H1 (cell line): ENCODE data around the gene BRPF3. TPM values are rescaled to one million over a fixed set of nuclear protein-coding genes. Genes with fewer than 3 reads are reported as not detected.

Experiments used
- CTCF ChIA-PET: fragments of 300-600 bp; sonication (Branson Sonifier 250); formaldehyde crosslinking; loops from one replicate; lab custom pipeline; 2021; ENCODE audit not compliant: partially characterized antibody; lab: Charles Lee
- POLR2A ChIA-PET: fragments of 300-600 bp; sonication (Branson Sonifier 250); formaldehyde crosslinking; loops from one replicate; lab custom pipeline; 2021; ENCODE audit warnings: inconsistent platforms; ENCODE audit not compliant: partially characterized antibody; lab: Charles Lee
- DNase-seq, 2 experiments: peaks; one replicate each; pipeline versions ENCODE4 v3.0.0 to v3.0.0-alpha.2; 2010 to 2022; ENCODE audit warnings: low spot score in 2 of 2, low read depth in 1 of 2, mixed read lengths in 1 of 2
- FAIRE-seq: peaks from 2 replicates; lab custom pipeline; 2011; peaks lifted over from hg19 to GRCh38; lab: Jason Lieb, UNC
- H2AFZ ChIP-seq: 2 replicates; pipeline ENCODE4 v1.8.1; 2012; ENCODE audit warnings: low read length, inconsistent platforms
- H2AK5ac ChIP-seq: 2 replicates; pipeline ENCODE4 v1.6.1; 2013; ENCODE audit warnings: low read depth, low read length
- H2BK120ac ChIP-seq: replicated peaks from 2 replicates; pipeline ENCODE3; 2013; ENCODE audit warnings: low read depth, low read length, inconsistent platforms
- H2BK12ac ChIP-seq: 2 replicates; pipeline ENCODE4 v1.6.1; 2013; ENCODE audit warnings: low read depth, low read length
- H2BK15ac ChIP-seq: 2 replicates; pipeline ENCODE4 v1.6.1; 2013; ENCODE audit warnings: low read length
- H2BK20ac ChIP-seq: 2 replicates; pipeline ENCODE4 v1.6.1; 2013; ENCODE audit warnings: low read length
- H2BK5ac ChIP-seq: 2 replicates; pipeline ENCODE4 v1.6.1; 2013; ENCODE audit warnings: low read depth, low read length
- H3K14ac ChIP-seq: 2 replicates; pipeline ENCODE4 v1.6.1; 2013; ENCODE audit warnings: inconsistent platforms; ENCODE audit not compliant: insufficient read length
- H3K18ac ChIP-seq: 2 replicates; pipeline ENCODE4 v1.6.1; 2013; ENCODE audit warnings: low read length; ENCODE audit errors: extremely low read depth
- H3K23ac ChIP-seq: 2 replicates; pipeline ENCODE4 v1.6.1; 2013; ENCODE audit warnings: inconsistent platforms; ENCODE audit not compliant: insufficient read length
- H3K23me2 ChIP-seq: 2 replicates; pipeline ENCODE4 v1.6.1; 2013; ENCODE audit warnings: low read depth, low read length
- H3K27ac ChIP-seq: 2 replicates; pipeline ENCODE4 v1.6.1; 2011; ENCODE audit warnings: low read depth, low read length, inconsistent platforms
- H3K27me3 ChIP-seq, 4 experiments: replicated peaks in 1 of 4; 1 replicate in 1 of 4; 2 replicates in 3 of 4; pipeline versions ENCODE4 v1.6.1 to v1.8.1; 2011 to 2013; ENCODE audit warnings: low read length in 3 of 4, mild to moderate bottlenecking in 3 of 4, inconsistent platforms in 2 of 4, mixed read lengths in 2 of 4, moderate library complexity in 1 of 4; ENCODE audit not compliant: control insufficient read depth in 3 of 4, insufficient read depth in 3 of 4; ENCODE audit errors: extremely low read depth in 1 of 4
- H3K36me3 ChIP-seq, 4 experiments: 2 replicates each; pipeline versions ENCODE4 v1.6.1 to v1.8.1; 2011 to 2013; ENCODE audit warnings: mild to moderate bottlenecking in 4 of 4, low read length in 3 of 4, moderate library complexity in 2 of 4, control low read depth in 1 of 4, inconsistent platforms in 1 of 4; ENCODE audit not compliant: insufficient read depth in 4 of 4, control insufficient read depth in 2 of 4
- H3K4ac ChIP-seq: replicated peaks from 2 replicates; pipeline ENCODE3; 2013; ENCODE audit warnings: low read length, low read depth, mixed read lengths, inconsistent platforms; ENCODE audit not compliant: insufficient read length
- H3K4me1 ChIP-seq, 4 experiments: replicated peaks in 1 of 4; 1 replicate in 1 of 4; 2 replicates in 3 of 4; pipeline versions ENCODE4 v1.6.1 to v1.8.1; 2011 to 2013; ENCODE audit warnings: low read length in 3 of 4, inconsistent platforms in 2 of 4, mixed read lengths in 1 of 4; ENCODE audit not compliant: insufficient read depth in 4 of 4, control insufficient read depth in 3 of 4
- H3K4me2 ChIP-seq, 2 experiments: 2 replicates each; pipeline versions ENCODE4 v1.6.1 to v1.8.1; 2011 to 2013; ENCODE audit warnings: low read depth in 2 of 2, low read length in 2 of 2, control low read depth in 1 of 2, inconsistent platforms in 1 of 2, mild to moderate bottlenecking in 1 of 2; ENCODE audit not compliant: insufficient read depth in 1 of 2
- H3K4me3 ChIP-seq, 4 experiments: fragments of 200-600, 300-600 bp in 1 of 4; sonication (generic), shearing (Covaris generic), sonication (Bioruptor Twin) in 1 of 4; 2 replicates each; pipeline versions ENCODE4 v1.5.1 to v1.8.1; 2011 to 2016; ENCODE audit warnings: low read length in 4 of 4, low read depth in 3 of 4, control low read depth in 2 of 4, inconsistent platforms in 2 of 4, mild to moderate bottlenecking in 2 of 4, mixed read lengths in 1 of 4, moderate library complexity in 1 of 4; ENCODE audit not compliant: insufficient read depth in 2 of 4; ENCODE audit errors: extremely low read depth in 1 of 4
- H3K56ac ChIP-seq: replicated peaks from 2 replicates; pipeline ENCODE3; 2013; ENCODE audit warnings: low read depth, mild to moderate bottlenecking, mixed read lengths, low read length, inconsistent platforms; ENCODE audit not compliant: insufficient read length
- H3K79me1 ChIP-seq: 2 replicates; pipeline ENCODE4 v1.6.1; 2013; ENCODE audit warnings: low read depth, low read length, control low read depth
- H3K79me2 ChIP-seq, 2 experiments: 2 replicates each; pipeline versions ENCODE4 v1.6.1 to v1.8.1; 2012 to 2013; ENCODE audit warnings: low read length in 2 of 2, mild to moderate bottlenecking in 2 of 2, inconsistent platforms in 1 of 2; ENCODE audit not compliant: insufficient read depth in 2 of 2, control insufficient read depth in 1 of 2
- H3K9ac ChIP-seq, 4 experiments: replicated peaks in 1 of 4; 1 replicate in 1 of 4; 2 replicates in 3 of 4; pipeline versions ENCODE4 v1.6.1 to v1.8.1; 2011 to 2013; ENCODE audit warnings: low read depth in 3 of 4, low read length in 3 of 4, control low read depth in 2 of 4, mild to moderate bottlenecking in 2 of 4, moderate library complexity in 2 of 4, inconsistent platforms in 1 of 4; ENCODE audit errors: extremely low read depth in 1 of 4
- H3K9me3 ChIP-seq, 2 experiments: 2 replicates each; pipeline versions ENCODE4 v1.6.1 to v1.8.1; 2012 to 2013; ENCODE audit warnings: mild to moderate bottlenecking in 2 of 2, moderate library complexity in 2 of 2, control low read depth in 1 of 2, inconsistent platforms in 1 of 2, low read depth in 1 of 2, low read length in 1 of 2, mixed read lengths in 1 of 2; ENCODE audit not compliant: insufficient read depth in 2 of 2
- H4K20me1 ChIP-seq, 2 experiments: replicated peaks in 1 of 2; 2 replicates each; pipeline versions ENCODE3 to v1.8.1; 2011 to 2013; ENCODE audit warnings: inconsistent platforms in 2 of 2, low read length in 2 of 2, mild to moderate bottlenecking in 1 of 2; ENCODE audit not compliant: insufficient read depth in 2 of 2, control insufficient read depth in 1 of 2
- H4K5ac ChIP-seq: 2 replicates; pipeline ENCODE4 v1.6.1; 2013; ENCODE audit warnings: low read length, low read depth, mixed read lengths, inconsistent platforms; ENCODE audit not compliant: insufficient read length
- H4K8ac ChIP-seq: 2 replicates; pipeline ENCODE4 v1.8.0; 2013; ENCODE audit warnings: mild to moderate bottlenecking, moderate library complexity, low read length, inconsistent platforms; ENCODE audit not compliant: insufficient read depth; ENCODE audit errors: extremely low read depth
- H4K91ac ChIP-seq: replicated peaks from 2 replicates; pipeline ENCODE3; 2013; ENCODE audit warnings: low read length, mixed read lengths, inconsistent platforms; ENCODE audit not compliant: insufficient read length
- ATF2 ChIP-seq: IDR thresholded peaks from 2 replicates; pipeline ENCODE4 v1.6.1; 2012; ENCODE audit warnings: low read length, inconsistent platforms
- GTF2F1 ChIP-seq: IDR thresholded peaks from 2 replicates; pipeline ENCODE4 v1.6.1; 2012; ENCODE audit warnings: low read depth, low read length, improper control_type of control experiment, borderline replicate concordance
- RFX5 ChIP-seq: IDR thresholded peaks from 2 replicates; pipeline ENCODE4 v1.6.1; 2011; ENCODE audit warnings: low read depth, low read length, improper control_type of control experiment, borderline replicate concordance
- SIN3A ChIP-seq, 2 experiments: IDR thresholded peaks in 1 of 2; conservative IDR thresholded peaks in 1 of 2; 2 replicates each; pipeline ENCODE4 v1.6.1; 2011 to 2012; ENCODE audit warnings: low read length in 2 of 2, improper control_type of control experiment in 1 of 2, low read depth in 1 of 2, mild to moderate bottlenecking in 1 of 2
- SIX5 ChIP-seq: IDR thresholded peaks from 2 replicates; pipeline ENCODE4 v1.6.1; 2011; ENCODE audit warnings: mild to moderate bottlenecking, low read depth, low read length
- WGBS, 2 experiments: shearing (Covaris generic) in 1 of 2; methylation state at CpG; one replicate each; pipeline versions ENCODE4 v1.1.6 to v1.1.7; 2013 to 2015; ENCODE audit warnings: low lambda C conversion rate in 2 of 2, mixed read lengths in 2 of 2, inconsistent platforms in 1 of 2, low coverage in 1 of 2, missing lambda C conversion rate in 1 of 2; ENCODE audit not compliant: insufficient replicate concordance in 2 of 2, insufficient coverage in 1 of 2, insufficient read length in 1 of 2; ENCODE audit errors: extremely low coverage in 1 of 2, missing lambda C conversion rate in 1 of 2; 5-methylcytosine and 5-hydroxymethylcytosine counted together
- polyA plus RNA-seq, 7 experiments: library from polyadenylated mRNA; depleted of rRNA in 3 of 7; stranded (reverse) in 5 of 7; unstranded in 2 of 7; fragments of >200 nt in 5 of 7; fragments of 200-250 nt in 2 of 7; gene quantifications; 1 replicate in 5 of 7; 2 replicates in 1 of 7; 4 replicates in 1 of 7; pipeline versions ENCODE4 v1.2.1 to v1.2.3, GENCODE V29; 2011 to 2013; ENCODE audit warnings: missing spikeins in 2 of 7, mixed read lengths in 2 of 7
- total RNA-seq: library from RNA; stranded (reverse); fragmentation: NEBNext Ultra II Directional; extraction: Animal tissue kit (Norgen Biotek cat#: 25700); gene quantifications from 2 replicates; pipeline ENCODE4 v1.2.1, GENCODE V29; 2021

The BRPF3 gene
- total and polyA plus RNA-seq, 2 of the 8 experiments (the other 6 are each of a cell fraction or from before 2014, with no cell fraction given) = 26.0 to 37.5 TPM

GRCh38 chr6:36235862-36236261, 39.3 kb downstream of the BRPF3 start:
- Histone ChIP-seq H3K79me2 (no peaks in the 10 kb centered on the region), H2BK12ac (no peak overlapping the region), H3K9me3 (no peaks in the 10 kb centered on the region), H3K18ac (no peak overlapping the region), H4K8ac (no peak overlapping the region), H2AK5ac (no peak overlapping the region), H3K4me2 (no peak overlapping the region), H4K91ac (no peak overlapping the region), H3K4ac (no peak overlapping the region)
- POLR2A ChIA-PET = no interaction called here
- TF ChIP-seq SIN3A (conservative IDR thresholded peaks at IDR 0.05 in 1 of 2, IDR thresholded peaks at IDR 0.05 in 1 of 2; ENCODE audit: low read depth in 1 of 2, low read length in 2 of 2) (no peak), RFX5 (no peak), SIX5 (no peak), ATF2 (no peak), GTF2F1 (no peak)
- TF ChIP-seq, all 59 proteins: peak for 0
- Histone ChIP-seq H3K36me3 (peaks cover 0 to 8% (median 4%) of the 10 kb centered on the region in 4 experiments; a peak in 4 of 8 replicates), H3K9ac (no peak overlapping the region), H2BK20ac (no peak overlapping the region), H3K79me1 (no peaks in the 10 kb centered on the region), H2AFZ (no peak overlapping the region), H4K20me1 (no peaks in the 10 kb centered on the region), H3K27ac (no peak overlapping the region), H2BK5ac (peak overlapping the region; percentile 24; the same call in 1 of the 2 replicates), H3K27me3 (no peaks in the 10 kb centered on the region), H2BK15ac (no peak overlapping the region), H3K14ac (no peak overlapping the region), H3K23ac (no peak overlapping the region), H3K4me3 (no peak overlapping the region), H2BK120ac (no peak overlapping the region), H3K4me1 (no peaks in the 10 kb centered on the region; a peak in 1 of 7 replicates), H4K5ac (no peak overlapping the region), H3K23me2 (no peaks in the 10 kb centered on the region), H3K56ac (no peak overlapping the region)
- WGBS, 2 experiments = 98% methylated on average over 17 of the region's 17 CpGs; no CpG with 5 or more reads in 1 of the 2 experiments
- DNase-seq (no peak), FAIRE-seq (no peak)
- CTCF ChIA-PET = interaction anchor here (1.0 to 1.5 kb wide), 2 partner anchors 13 to 105 kb away, joined by 3 to 6 read pairs; no protein-coding TSS in a partner anchor
